Measurements from ENCODE around the gene KLHL7.

Gene KLHL7, protein sequence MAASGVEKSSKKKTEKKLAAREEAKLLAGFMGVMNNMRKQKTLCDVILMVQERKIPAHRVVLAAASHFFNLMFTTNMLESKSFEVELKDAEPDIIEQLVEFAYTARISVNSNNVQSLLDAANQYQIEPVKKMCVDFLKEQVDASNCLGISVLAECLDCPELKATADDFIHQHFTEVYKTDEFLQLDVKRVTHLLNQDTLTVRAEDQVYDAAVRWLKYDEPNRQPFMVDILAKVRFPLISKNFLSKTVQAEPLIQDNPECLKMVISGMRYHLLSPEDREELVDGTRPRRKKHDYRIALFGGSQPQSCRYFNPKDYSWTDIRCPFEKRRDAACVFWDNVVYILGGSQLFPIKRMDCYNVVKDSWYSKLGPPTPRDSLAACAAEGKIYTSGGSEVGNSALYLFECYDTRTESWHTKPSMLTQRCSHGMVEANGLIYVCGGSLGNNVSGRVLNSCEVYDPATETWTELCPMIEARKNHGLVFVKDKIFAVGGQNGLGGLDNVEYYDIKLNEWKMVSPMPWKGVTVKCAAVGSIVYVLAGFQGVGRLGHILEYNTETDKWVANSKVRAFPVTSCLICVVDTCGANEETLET

DNA sequence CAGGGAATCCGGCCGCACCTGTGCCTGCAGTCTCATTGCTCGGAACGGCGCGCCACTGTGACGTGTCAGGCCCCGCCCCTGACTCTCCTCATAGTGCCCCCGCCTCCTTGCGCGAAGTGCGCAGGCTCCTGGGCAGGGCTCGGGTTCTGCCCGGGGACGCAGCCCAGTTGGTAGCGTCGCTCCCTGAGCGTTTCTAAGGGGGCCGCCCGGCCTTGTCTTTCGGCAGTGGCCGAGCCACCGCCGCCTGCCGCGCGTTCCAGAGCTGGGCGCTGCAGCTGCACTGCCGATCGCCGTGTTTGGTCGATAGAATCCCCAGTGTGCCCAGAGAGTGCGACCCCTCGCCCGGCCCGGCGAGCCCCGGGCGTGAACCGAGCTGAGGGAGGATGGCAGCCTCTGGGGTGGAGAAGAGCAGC, at the start of gene KLHL7:
TSS of gene KLHL7 (plus strand) at position 142 of the 413 bp plus-strand sequence. CDS start at position 384, 242 bp downstream.
- FAIRE-seq: no peak

DNA sequence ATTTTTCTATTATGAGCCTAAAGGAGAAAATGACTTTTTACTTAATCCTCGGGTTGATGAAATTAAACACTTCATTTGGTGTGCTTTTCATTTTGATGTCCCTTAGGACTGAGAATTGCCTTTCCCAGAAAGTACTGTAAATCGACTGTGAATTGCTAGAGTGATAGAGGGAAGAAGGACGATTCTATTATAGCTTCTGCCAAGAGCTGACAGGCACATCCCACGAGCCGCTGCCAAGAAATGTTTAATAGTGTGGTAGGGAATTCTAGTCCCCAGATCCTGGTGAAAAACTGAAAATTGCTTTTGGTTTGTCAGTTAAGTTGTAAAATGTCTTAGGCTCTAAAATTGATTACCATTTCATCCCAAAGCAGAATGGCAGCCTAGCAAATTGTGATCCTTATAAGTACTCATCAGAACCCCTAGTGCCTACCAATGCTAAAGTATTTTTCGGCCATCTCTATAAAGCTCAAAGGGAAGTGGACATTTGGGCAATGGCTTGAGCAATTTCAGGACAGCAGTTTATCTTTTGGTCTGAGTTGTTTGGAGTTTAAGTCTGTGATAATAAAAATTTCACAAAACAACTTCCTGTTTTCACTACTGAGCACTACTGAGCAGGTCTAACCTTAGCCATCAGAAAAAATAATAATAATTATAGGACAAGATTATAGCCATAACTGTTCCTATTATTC, 47.0 kb upstream of the KLHL7 start:
- no peak for FAIRE-seq

DNA sequence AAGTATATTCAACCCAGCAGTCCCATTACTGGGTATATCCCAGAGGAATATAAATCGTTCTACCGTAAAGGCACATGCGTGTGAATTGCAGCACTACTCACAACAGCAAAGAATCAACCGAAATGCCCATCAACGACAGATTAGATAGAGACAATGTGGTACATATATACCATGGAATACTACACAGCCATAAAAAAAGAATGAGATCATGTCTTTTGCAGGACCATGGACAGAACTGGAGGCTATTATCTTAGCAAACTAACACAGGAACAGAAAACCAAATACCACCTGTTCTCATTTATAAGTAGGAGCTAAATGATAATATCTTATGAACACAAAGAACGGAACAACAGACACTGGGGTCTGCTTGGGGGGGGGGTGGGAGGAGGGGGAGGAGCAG, 44.3 kb upstream of the KLHL7 start:
- FAIRE-seq: no peak

DNA sequence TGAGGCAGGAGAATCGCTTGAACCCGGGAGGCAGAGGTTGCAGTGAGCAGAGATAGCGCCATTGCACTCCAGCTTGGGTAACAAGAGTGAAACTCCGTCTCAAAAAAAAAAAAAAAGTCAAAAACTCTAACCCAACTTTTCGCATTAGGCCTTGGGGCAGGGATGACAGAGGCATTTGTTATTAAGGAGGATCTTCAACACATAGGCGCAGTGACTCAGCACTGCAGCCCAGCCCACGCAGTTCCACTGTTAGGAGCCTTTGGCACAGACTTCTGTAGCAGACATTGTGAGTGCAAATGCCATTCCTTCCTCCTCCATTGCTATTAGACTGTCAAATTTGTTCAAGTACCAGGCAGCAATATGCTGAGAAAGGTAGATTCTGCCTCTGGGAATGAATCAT, 43.1 kb upstream of the KLHL7 start:
- FAIRE-seq: no peak

DNA sequence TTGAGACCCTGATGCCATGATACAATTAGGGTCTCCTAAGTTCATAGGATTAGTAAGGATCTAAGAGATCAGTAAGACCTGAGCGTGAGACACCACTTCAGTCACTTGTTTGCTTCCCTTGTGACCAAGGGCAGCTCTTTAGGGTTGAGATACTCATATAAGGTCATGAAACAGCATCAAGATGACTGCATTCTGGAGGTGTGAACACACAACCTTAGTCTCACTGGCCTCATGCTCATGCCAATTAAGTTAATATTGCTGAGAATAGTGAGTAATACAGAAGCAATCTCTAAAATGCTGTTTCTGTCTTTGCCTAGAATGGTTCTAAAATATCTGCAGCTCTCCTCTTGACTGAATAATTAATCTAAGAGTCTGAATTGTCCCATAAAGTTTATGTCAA, 39.6 kb upstream of the KLHL7 start:
- FAIRE-seq: no peak

DNA sequence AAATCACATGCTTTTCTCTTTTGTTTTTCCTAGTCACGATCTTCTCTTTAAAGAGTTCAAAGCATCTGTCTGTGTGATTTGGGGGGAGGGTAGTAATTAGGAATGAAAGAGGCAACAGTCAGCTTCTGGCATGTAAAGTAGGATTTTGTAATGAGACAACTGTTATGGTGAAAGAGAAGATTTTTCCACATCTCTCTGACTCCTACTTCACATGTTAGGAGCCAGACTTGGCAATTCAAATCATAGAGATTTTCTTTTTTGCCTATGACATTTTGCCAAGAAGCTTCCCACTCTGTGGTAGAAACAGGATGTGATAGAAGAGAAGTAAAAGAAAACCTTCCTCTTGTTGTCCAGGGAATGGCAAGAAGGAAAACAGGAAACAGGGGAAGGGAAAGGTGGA, 38.3 kb upstream of the KLHL7 start:
- FAIRE-seq: no peak

DNA sequence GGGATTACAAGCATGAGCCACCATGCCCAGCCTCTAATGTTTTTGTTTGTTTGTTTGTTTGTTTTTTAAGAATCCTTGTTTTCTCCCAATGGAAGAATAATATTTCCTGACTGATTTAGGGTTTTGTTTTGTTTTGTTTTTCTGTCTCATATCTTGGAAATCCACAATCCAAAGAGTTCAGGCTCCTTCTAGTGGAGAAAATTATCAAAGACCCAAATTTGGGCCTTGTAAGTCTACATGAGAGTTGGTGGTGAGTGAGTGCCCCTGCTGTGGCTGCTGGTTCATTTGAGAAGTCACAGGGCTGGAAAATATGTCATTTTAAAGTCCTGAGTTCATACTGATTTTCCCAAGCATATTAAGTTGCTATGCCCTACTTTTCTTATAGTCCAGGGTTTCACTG, 33.5 kb upstream of the KLHL7 start:
- FAIRE-seq: no peak

DNA sequence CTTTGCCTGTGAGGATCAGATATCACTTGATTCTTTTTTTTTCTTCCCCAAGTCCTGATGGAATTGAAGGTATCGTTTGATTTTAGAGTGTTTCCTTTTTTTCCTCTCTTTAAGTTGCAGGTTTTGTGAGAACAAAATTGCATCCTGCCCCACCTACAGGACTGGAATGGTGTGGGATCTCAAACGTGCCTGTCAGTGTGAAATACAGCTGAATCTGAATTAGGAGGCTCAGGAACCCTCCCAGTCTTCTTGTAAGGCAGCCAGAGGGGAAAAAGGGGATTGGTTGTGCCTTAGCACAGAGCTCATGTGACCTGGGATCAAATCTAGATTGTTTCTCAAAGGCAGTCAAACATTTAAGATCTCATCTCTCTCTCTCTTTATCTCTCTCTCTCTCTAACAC, 32.7 kb upstream of the KLHL7 start:
- no peak for FAIRE-seq

DNA sequence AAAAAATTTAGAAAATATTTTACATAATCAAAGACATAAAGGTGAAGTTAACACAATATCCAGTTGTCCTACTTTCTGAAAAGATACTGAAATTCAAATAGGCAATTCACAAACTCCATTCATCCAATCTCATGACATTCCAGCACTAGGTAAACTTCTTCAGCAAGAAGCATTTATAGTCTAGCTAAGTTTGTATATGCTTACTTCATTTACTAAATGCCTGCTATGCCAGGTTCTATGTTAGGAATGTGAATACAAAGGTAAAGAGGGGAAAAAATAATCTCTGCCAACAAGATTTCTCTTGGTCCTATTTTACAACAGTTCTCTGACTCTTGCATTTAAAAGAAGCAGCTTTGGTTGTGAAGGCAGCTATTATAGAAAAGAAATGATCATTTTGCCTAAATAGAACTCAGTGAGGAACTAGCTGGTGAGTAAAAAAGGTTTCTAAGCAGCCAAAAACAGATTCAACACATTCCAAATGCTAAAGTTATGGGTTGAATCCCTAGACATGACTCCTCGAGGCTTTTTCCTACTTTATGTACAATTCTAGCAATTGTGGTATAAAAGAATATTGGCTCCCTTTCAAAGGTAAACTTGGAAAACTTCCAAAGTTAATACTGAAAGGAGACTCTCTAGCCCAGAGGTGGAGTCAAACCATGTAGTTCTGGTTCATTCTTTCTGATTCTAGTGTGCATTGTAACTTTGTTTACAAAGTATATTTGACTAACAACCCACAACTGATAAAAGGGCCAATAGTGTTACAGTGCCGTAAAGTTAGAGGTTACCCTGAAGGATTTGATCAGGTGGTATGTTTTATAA, 30.9 kb upstream of the KLHL7 start:
- FAIRE-seq: no peak

DNA sequence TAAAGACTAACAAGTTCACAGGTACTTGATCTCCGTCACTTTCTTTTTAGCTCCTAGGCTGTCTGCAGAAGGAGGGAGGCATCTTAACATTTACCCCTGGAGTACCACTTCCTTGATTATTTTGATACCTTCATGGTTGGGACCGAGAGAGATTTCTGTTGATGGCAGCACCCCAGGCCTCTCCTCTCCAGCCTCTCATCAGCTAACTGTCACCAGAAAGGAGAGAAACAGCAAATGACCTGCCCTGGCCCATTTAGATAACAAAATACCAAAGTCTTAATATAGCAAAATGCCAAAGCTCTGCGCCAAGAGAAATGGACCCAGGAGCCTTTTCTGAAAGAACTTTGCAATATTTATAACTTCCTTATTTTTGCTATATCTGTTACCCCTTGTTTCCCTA, 30.0 kb upstream of the KLHL7 start:
- FAIRE-seq: no peak

DNA sequence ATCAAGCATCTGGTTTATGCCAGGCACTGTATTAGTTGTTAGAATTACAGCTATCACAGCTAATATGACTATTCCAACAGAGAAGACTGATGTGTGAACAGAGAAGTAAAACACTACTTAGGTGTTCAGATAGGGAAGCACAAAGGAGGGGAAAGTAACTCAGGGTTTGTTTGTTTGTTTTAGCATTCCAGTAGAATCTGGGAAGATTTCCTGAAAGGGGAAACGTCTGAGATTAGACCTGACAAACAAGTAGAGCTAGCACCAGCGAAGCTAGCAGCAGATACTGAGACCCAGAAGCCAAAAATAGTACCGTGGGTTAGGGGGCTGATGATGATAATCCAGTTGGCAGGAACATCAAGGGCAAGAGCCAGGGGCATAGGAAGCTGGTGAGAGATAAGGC, 28.8 kb upstream of the KLHL7 start:
- FAIRE-seq: no peak

DNA sequence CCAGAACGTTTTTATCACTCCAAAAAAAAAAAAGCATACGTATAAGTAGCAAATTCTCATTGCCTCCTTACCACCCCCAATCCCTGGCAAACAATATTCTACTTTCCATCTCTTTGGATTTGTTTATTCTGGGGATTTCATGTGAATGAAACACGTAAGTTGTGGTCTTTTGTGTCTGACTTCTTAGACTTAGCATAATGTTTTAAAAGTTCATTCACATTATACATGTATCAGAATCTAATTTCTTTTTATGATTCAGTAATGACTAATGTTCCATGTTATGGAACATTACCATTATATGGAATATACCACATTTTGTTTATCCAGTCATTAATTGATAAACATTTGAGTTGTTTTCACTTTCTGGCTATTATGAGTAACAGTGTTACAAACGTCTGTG, 12.5 kb upstream of the KLHL7 start:
- no peak for FAIRE-seq

DNA sequence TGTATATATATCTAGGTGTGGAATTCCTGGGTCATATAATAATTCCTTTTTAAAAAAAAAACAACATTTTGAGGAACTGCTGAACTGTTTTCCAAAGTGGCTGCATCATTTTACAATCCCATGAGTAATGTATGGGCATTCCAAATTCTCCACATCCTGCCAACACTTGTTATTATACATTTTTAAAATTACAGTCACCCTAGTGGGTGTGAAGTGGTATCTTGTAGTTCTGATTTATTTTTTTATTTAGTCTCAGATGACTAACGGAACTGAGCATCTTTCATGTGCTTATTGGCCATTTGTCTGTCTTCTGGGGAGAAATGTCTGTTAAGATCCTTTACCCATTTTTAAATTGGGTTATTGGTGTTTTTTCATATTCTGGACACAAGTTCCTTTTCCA, 12.0 kb upstream of the KLHL7 start:
- FAIRE-seq: no peak

DNA sequence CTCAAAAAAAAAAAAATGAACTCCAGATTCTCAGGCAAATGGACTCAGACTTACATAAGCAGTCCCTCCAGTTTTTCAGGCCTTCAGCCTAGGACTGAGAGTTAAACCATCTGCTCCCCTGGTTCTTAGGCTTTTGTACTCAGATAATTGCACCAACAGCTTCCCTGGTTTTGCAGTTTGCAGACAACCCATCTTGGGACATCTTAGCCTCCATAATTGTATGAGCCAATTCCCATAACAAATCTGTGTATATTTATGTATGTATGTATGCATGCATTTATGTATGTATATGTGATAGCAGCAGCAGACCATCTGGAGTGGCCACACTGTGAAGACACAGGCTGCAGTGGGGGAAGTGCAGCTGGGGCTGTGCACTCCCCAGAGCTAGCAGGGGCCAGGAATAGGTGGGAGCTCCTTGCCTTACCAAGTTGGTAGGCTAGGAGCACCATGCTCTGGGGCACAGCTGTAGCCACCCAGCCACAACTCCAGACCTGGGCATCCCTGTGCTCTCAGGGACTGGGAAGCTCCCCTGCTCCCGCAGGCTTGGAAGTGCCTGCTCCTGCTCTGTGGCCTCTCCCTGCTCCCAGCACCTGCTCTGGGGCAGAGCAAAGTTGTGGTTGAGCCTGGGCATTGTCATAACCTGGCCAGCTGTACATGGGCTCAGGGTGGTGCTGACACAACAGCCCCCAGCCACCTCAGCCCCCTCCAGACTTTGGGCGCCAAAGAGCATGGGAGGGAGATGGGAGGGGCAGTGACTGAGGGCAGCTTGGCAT, 8.9 kb upstream of the KLHL7 start:
- no peak for FAIRE-seq

DNA sequence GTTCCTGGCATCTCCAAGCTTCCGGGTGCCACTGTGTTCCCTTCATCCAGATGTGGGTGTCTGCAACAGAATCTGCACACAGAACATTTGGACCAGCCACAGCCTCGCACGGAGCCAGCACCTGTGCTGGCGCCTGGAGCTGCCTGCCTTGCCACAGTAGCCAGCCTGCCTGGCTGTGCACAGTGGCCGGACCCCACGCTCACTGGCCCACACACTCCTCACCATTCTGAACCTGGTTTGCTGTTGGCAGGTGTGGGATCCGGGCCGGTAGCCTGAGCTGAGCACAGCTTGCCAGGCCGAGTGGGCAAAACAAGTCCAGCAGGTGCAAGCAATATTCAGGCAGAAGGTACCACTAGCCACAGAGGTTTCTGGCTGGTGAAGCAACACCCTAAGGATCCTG, 7.6 kb upstream of the KLHL7 start:
- FAIRE-seq: no peak

DNA sequence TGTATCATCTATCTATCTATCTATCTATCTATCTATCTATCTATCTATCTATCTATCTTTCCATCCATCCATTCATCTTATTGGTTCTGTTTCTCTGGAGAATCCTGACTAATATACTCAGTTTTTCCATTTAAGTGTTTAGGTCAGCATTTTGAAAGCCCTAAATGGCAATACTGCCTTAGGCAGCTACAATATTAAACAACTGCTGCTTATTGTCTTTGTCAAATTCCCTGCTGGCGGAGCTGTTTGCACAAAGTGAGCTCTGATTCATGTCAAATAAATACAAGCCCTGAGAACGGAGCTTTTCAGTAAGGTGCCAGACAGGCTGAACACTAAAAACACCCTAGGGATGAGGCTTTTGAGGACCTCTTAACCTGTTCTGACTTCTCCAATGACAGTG, 7.1 kb upstream of the KLHL7 start:
- no peak for FAIRE-seq

DNA sequence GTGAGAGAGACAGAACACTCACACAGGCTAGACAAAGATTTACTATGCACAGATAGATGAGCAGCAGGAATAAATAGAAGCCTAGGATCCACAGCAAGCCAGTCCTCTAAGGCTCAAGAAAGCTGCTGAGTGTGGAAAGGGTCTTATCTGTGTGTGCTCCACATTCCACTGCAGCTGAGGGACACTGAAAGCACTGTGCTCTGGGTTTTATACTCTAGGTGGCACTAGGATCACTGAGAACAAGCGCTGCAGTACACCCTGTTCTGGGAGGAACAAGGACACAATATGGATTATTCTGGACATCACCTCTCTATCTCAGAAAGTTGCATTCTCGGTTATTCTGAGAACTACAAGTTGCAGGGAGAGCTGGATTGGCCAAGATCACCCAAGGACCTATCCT, 4.9 kb upstream of the KLHL7 start:
- FAIRE-seq: no peak

DNA sequence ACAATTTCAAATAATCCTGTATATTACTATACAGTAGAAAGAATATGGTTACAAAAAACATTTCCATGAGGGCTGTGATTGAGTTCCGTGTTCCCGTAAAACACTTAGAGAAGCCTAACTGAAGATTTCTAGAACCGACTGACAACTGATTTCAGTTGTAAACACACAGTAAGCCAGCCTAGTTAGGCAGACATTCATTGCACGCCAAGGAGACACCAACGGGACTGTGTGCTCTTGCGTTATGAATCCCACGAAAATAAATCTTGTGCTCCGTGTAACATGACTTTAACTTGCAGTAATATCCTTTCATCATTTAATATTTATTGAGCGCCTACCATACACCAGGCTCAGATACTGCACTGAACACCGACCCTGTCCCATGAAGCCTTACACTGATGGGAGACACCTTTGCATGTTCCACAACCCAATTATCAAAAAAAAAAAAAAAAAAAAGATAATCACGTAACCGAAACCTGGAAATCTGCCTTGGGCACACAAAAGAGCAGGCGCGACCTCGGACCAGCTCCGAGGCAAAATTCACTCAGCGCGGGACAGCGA, 420 bp upstream of the KLHL7 start:
- FAIRE-seq: no peak

DNA sequence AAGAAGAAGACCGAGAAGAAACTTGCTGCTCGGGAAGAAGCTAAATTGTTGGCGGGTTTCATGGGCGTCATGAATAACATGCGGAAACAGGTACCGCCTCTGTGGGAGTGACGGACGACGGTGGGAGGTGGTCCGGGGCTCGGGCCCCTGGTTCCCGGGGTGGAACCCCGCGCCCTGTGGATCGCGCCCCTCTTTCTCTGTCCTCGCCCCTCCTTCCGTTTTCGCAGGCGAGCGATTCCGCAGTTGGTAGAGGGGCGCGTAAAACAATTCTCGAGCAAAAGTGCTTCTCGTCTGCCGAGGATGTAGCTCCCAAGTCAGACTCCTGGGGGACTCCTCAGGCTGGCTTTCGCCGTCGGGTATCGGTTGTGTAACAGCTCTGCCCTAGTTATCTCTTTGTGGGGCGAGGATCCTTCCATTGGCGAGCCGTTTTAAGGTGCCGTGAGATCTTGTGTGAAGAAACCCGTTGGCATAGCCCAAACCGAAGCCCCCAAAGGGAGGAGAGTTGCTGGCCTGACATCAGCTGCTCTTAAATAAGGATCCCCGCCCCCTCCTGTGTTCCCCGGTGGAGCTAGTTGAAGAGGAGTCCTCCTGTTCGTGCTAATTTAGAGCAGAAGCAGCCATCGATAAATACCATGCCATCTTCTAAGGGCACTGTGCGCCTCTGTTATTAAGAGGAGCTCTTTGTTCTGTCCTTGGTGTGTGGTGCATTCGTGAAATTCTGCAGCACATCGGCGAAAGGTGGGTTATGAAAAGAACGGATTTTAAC, 655 bp downstream of the KLHL7 start:
- FAIRE-seq: no peak

DNA sequence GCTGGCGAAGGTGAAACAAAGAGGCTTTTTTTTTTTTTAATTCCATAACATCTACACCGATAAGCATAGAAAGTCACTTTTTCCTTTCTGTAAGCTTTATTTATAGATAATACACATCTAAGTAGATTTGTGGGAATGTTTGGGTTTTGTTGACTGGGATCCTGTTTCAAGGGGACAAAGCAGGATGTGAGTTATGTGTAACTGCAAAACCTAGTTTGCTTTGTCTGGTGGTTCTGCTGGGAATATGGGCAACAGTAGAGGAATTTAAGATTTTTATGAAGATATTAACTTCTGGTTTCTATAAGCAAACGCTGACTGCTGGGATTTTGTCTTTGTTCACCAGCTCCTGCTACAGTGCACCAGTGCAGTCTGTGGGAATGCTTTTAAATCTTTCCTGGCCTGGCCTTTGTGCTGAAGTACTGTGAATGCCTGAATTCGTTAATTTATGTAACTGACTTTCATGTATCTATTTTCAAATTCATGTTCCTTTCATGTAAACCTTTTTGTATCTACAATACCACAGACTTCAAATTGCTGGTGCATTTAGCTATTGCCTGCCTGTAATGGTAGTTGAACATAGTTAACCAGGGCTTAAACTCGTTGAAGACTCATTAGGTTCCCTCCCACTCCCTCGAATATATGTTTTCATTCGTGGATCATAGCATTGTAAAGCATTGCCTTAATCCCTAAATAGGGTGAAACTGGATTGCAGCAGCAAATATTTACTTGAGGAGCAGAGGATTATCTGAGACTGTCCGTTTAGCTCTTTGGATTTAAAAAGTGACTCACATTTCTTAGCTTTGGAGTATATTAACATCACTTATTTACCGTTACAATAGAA, 1.5 kb downstream of the KLHL7 start:
- FAIRE-seq: no peak

All from TTC549 (cell line).